Panc1 (cell line): ENCODE data around the gene CLEC16A. TPM values are rescaled to one million over a fixed set of nuclear protein-coding genes. Genes with fewer than 3 reads are reported as not detected.

Source experiments
- ATAC-seq: fragments of 200-7000 bp; cut with Tn5 transposase; 2 replicates; pipeline ENCODE4 v1.9.1; 2020; ENCODE audit warnings: mild to moderate bottlenecking, moderate library complexity
- BruUV-seq: library from RNA; stranded (reverse); fragments of 400-500 nt; replicated peaks from 2 replicates; lab custom pipeline; 2021; lab: Mats Ljungman, UMichigan
- CTCF ChIA-PET: fragments of 300-600 bp; sonication (Branson Sonifier 250); formaldehyde crosslinking; loops from one replicate; lab custom pipeline; 2022; ENCODE audit warnings: antibody characterized with exemption; lab: Charles Lee
- POLR2A ChIA-PET: fragments of 300-600 bp; sonication (Branson Sonifier 250); formaldehyde crosslinking; loops from one replicate; lab custom pipeline; 2022; ENCODE audit warnings: antibody characterized with exemption; lab: Charles Lee
- DNase-seq: peaks from one replicate; pipeline ENCODE4 v3.0.0-alpha.2; 2010; ENCODE audit warnings: low read depth, low spot score
- H3K27ac ChIP-seq: 2 replicates; pipeline ENCODE4 v1.5.1; 2011; ENCODE audit warnings: mild to moderate bottlenecking, low read length, inconsistent platforms
- H3K27me3 ChIP-seq: fragments of 200-500 bp; sonication (Bioruptor generic); 2 replicates; pipeline ENCODE4 v1.6.0; 2014; ENCODE audit warnings: low read length, inconsistent platforms; ENCODE audit not compliant: control insufficient read depth, insufficient read depth
- H3K36me3 ChIP-seq: fragments of 200-500 bp; sonication (Bioruptor generic); 2 replicates; pipeline ENCODE4 v1.5.1; 2014; ENCODE audit warnings: inconsistent platforms, mild to moderate bottlenecking, low read length, moderate library complexity; ENCODE audit not compliant: control insufficient read depth, insufficient read depth
- H3K4me1 ChIP-seq: 2 replicates; pipeline ENCODE4 v1.5.1; 2011; ENCODE audit warnings: inconsistent platforms, mild to moderate bottlenecking, low read length, moderate library complexity; ENCODE audit not compliant: control insufficient read depth, insufficient read depth
- H3K4me3 ChIP-seq, 2 experiments: 2 replicates each; pipeline ENCODE4 v1.5.1; 2011 to 2012; ENCODE audit warnings: low read depth in 2 of 2, low read length in 2 of 2, mild to moderate bottlenecking in 2 of 2, inconsistent platforms in 1 of 2, moderate library complexity in 1 of 2
- H3K9me3 ChIP-seq: fragments of 200-500 bp; sonication (Bioruptor generic); 2 replicates; pipeline ENCODE4 v1.5.1; 2014; ENCODE audit warnings: low read depth, mild to moderate bottlenecking, inconsistent platforms, low read length, moderate library complexity; ENCODE audit not compliant: control insufficient read depth, insufficient read depth
- CTCF ChIP-seq: fragments of 450-650 bp; IDR thresholded peaks from 2 replicates; pipeline ENCODE4 v1.5.1; 2017; ENCODE audit warnings: mild to moderate bottlenecking
- POLR2AphosphoS5 ChIP-seq: IDR thresholded peaks from 2 replicates; pipeline ENCODE4 v1.6.1; 2012; ENCODE audit warnings: mild to moderate bottlenecking, low read depth, low read length, moderate library complexity
- REST ChIP-seq, 2 experiments: IDR thresholded peaks; 2 replicates each; pipeline ENCODE4 v1.6.1; 2011 to 2012; ENCODE audit warnings: low read depth in 2 of 2, control low read depth in 1 of 2, low read length in 1 of 2, mild to moderate bottlenecking in 1 of 2, moderate library complexity in 1 of 2; ENCODE audit not compliant: insufficient read depth in 1 of 2
- SIN3A ChIP-seq: IDR thresholded peaks from 2 replicates; pipeline ENCODE4 v1.6.1; 2012; ENCODE audit warnings: low read depth, mild to moderate bottlenecking, low read length, moderate library complexity, borderline replicate concordance; ENCODE audit not compliant: insufficient read depth
- TCF7L2 ChIP-seq: IDR thresholded peaks from 2 replicates; pipeline ENCODE4 v1.6.1; 2011; ENCODE audit warnings: mild to moderate bottlenecking, low read depth, low read length, inconsistent platforms
- in situ Hi-C: cut with HindIII; loops from 2 replicates; pipeline ENCODE4 v1.10.0; 2016; ENCODE audit warnings: low sequenced_read_pairs, low pct_unique_long_range_greater_than_20kb
- intact Hi-C: fragments of 100-400 bp; cut with micrococcal nuclease; formaldehyde crosslinking; loops from one replicate; pipeline ENCODE4 v1.10.0; 2022; ENCODE audit not compliant: unreplicated experiment
- total RNA-seq: library from RNA; stranded (reverse); gene quantifications from one replicate; pipeline ENCODE4 v1.2.1, GENCODE V29; 2021; ENCODE audit not compliant: unreplicated experiment

The CLEC16A gene
- total RNA-seq, 1 experiment from 2014 or later, result 21.0 TPM

- Histone ChIP-seq H3K27me3 (no peaks in the 10 kb centered on the region), H3K9me3 (no peaks in the 10 kb centered on the region), H3K4me3 (no peak overlapping the region), H3K4me1 (no peaks in the 10 kb centered on the region), H3K27ac (no peak overlapping the region), H3K36me3 (no peaks in the 10 kb centered on the region)
- DNase-seq, result no peak
- CTCF ChIA-PET, result no interaction called here
- intact Hi-C loops (no loop called here), in situ Hi-C loops (no loop called here)
- BruUV-seq, result no TSS peak
- ATAC-seq, result no peak
- TF ChIP-seq POLR2AphosphoS5 (no peak), REST (IDR thresholded peaks at IDR 0.05; ENCODE audit: insufficient read depth in 1 of 2, low read depth in 2 of 2, low read length in 1 of 2) (no peak), SIN3A (no peak), TCF7L2 (no peak), CTCF (no peak)
- POLR2A ChIA-PET, result no interaction called here
Observed at GRCh38 chr16:11145173-11145818, 200.9 kb downstream of the CLEC16A start.

- in situ Hi-C loops (no loop called here), intact Hi-C loops (no loop called here)
- POLR2A ChIA-PET, result interaction anchor here (0.5 kb wide), 1 partner anchor 103 kb away, joined by 5 read pairs; no protein-coding TSS in a partner anchor
- DNase-seq, result no peak
- Histone ChIP-seq H3K27me3 (no peaks in the 10 kb centered on the region), H3K4me1 (no peaks in the 10 kb centered on the region), H3K27ac (no peak overlapping the region), H3K9me3 (no peaks in the 10 kb centered on the region), H3K4me3 (no peak overlapping the region), H3K36me3 (no peaks in the 10 kb centered on the region)
- CTCF ChIA-PET, result no interaction called here
- ATAC-seq, result no peak
- no peak for TF ChIP-seq SIN3A
- TF ChIP-seq CTCF, result no peak
- TF ChIP-seq REST (IDR thresholded peaks at IDR 0.05; ENCODE audit: insufficient read depth in 1 of 2, low read depth in 2 of 2, low read length in 1 of 2), result no peak
- TF ChIP-seq TCF7L2, result no peak
- no peak for TF ChIP-seq POLR2AphosphoS5
- no TSS peak for BruUV-seq
Observed at GRCh38 chr16:11145819-11146211, 201.5 kb downstream of the CLEC16A start.
